ENCODE data around the gene LENG8. TPM values are rescaled to one million over a fixed set of nuclear protein-coding genes. Genes with fewer than 3 reads are reported as not detected.
A peak's percentile ranks its signal among the peaks of the same experiment; 100 is the strongest.
"Not testable (repeated sequence)": the region's sequence is repeated elsewhere in the genome, so short reads cannot be mapped to it uniquely, and the experiment has no call there.

The LENG8 gene
- total RNA-seq, 1 donor from 2014 or later: 193 TPM

GRCh38 chr19:54465426-54466109, 16.6 kb downstream of the LENG8 start:
- Histone ChIP-seq H3K9ac (ENCODE audit: low read length) (no peak overlapping the region), H4K20me1 (ENCODE audit: insufficient read depth, low read length) (peaks cover 17% of the 10 kb centered on the region), H3K27me3 (ENCODE audit: insufficient read depth, low read length) (peaks cover 5% of the 10 kb centered on the region), H3K36me3 (ENCODE audit: insufficient read depth, low read length) (peaks cover 2% of the 10 kb centered on the region), H3K9me3 (ENCODE audit: insufficient read depth, low read depth, low read length) (no peaks in the 10 kb centered on the region), H3K27ac (ENCODE audit: low read depth, low read length) (no peak overlapping the region), H3K4me3 (ENCODE audit: insufficient read depth, low read depth, low read length) (no peak overlapping the region), H2AFZ (ENCODE audit: low read depth, low read length) (no peak overlapping the region), H3K4me2 (ENCODE audit: low read length) (no peak overlapping the region), H3K4me1 (ENCODE audit: insufficient read depth, low read length) (peaks cover 25% of the 10 kb centered on the region), H3K79me2 (ENCODE audit: insufficient read depth, low read length) (peaks cover 13% of the 10 kb centered on the region)
- Mint-ChIP-seq H3K9me3 (ENCODE audit: unreplicated experiment) (no peaks in the 10 kb centered on the region), H3K36me3 (ENCODE audit: low read depth, unreplicated experiment) (peaks cover 10% of the 10 kb centered on the region), H3K4me3 (ENCODE audit: unreplicated experiment) (peak overlapping the region; percentile 57), H3K4me1 (ENCODE audit: low read depth, unreplicated experiment) (peaks cover 16% of the 10 kb centered on the region), H3K27me3 (ENCODE audit: low read depth, unreplicated experiment) (no peaks in the 10 kb centered on the region), H3K27ac (ENCODE audit: unreplicated experiment) (peak overlapping the region; percentile 53)
- DNase-seq (ENCODE audit: low read depth): no peak
- TF ChIP-seq CTCF (IDR thresholded peaks at IDR 0.05; ENCODE audit: insufficient read depth, low read depth, low read length) (no peak), EZH2 (IDR thresholded peaks at IDR 0.05; ENCODE audit: insufficient read depth, low read length) (no peak)
- no peak for FAIRE-seq

DNA sequence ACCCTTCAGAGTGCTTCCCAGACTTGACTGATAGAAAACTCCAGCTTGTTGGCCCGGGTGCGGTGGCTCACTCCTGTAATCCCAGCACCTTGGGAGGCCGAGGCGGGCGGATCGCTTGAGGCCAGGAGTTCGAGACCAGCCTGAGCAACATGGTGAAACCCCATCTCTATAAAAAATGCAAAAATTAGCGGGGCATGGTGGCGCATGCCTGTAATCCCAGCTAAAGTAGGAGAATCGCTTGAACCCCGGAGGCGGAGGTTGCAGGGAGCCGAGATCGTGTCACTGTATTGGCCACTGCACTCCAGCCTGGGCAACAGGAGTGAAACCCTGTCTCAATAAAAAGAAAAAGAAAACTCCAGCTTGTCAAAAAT, 17.1 kb downstream of the LENG8 start:
- not testable (repeated sequence) for FAIRE-seq; H2AFZ ChIP-seq (ENCODE audit: low read depth, low read length); H3K4me2 ChIP-seq (ENCODE audit: low read length); H3K4me3 ChIP-seq (ENCODE audit: insufficient read depth, low read depth, low read length); H3K9ac ChIP-seq (ENCODE audit: low read length); H3K27me3 Mint-ChIP-seq (ENCODE audit: low read depth, unreplicated experiment); H3K9me3 ChIP-seq (ENCODE audit: insufficient read depth, low read depth, low read length); H3K36me3 ChIP-seq (ENCODE audit: insufficient read depth, low read length); H3K9me3 Mint-ChIP-seq (ENCODE audit: unreplicated experiment); H3K27ac ChIP-seq (ENCODE audit: low read depth, low read length); DNase-seq (ENCODE audit: low read depth); H3K27ac Mint-ChIP-seq (ENCODE audit: unreplicated experiment)
- H3K4me1 Mint-ChIP-seq (ENCODE audit: low read depth, unreplicated experiment): peaks cover 19% of the 10 kb centered on the region
- peaks cover 10% of the 10 kb centered on the region for H3K27me3 ChIP-seq (ENCODE audit: insufficient read depth, low read length)
- peaks cover 13% of the 10 kb centered on the region for H3K79me2 ChIP-seq (ENCODE audit: insufficient read depth, low read length)
- H3K4me3 Mint-ChIP-seq (ENCODE audit: unreplicated experiment): peak overlapping the region; percentile 54
- peaks cover 30% of the 10 kb centered on the region for H3K4me1 ChIP-seq (ENCODE audit: insufficient read depth, low read length)
- H3K36me3 Mint-ChIP-seq (ENCODE audit: low read depth, unreplicated experiment): peaks cover 10% of the 10 kb centered on the region
- H4K20me1 ChIP-seq (ENCODE audit: insufficient read depth, low read length): peaks cover 13% of the 10 kb centered on the region

DNA sequence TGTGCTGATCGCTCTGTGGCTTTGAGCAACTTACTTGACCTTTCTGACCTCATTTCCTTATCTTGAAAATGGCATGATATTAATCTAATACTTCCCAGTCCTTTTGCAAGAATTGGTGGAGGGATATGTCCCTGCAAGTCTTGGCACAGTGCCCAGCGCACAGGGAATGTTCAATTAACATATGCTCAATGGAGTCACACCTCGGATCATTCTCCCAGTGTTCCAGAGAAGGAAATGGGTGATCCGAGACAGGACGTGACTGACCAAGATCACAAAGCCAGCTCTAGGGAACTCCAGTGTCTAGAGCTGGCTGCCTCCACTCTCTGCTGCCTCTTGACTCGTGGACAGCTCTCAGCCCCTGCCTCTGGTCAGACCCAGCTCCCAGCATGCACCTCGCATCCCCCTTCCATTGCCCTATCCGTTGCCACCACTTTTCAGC, 20.5 kb downstream of the LENG8 start:
- peaks cover 18% of the 10 kb centered on the region for H3K4me1 ChIP-seq (ENCODE audit: insufficient read depth, low read length)
- H3K27me3 ChIP-seq (ENCODE audit: insufficient read depth, low read length): peaks cover 13% of the 10 kb centered on the region
- H3K9me3 ChIP-seq (ENCODE audit: insufficient read depth, low read depth, low read length): no peaks in the 10 kb centered on the region
- Mint-ChIP-seq H3K27ac (ENCODE audit: unreplicated experiment) (no peak overlapping the region), H3K27me3 (ENCODE audit: low read depth, unreplicated experiment) (no peaks in the 10 kb centered on the region), H3K4me1 (ENCODE audit: low read depth, unreplicated experiment) (peaks cover 18% of the 10 kb centered on the region), H3K36me3 (ENCODE audit: low read depth, unreplicated experiment) (peaks cover 8% of the 10 kb centered on the region), H3K9me3 (ENCODE audit: unreplicated experiment) (no peaks in the 10 kb centered on the region), H3K4me3 (ENCODE audit: unreplicated experiment) (peak overlapping the region; percentile 79)
- DNase-seq (ENCODE audit: low read depth) (no peak), FAIRE-seq (no peak)
- H3K9ac ChIP-seq (ENCODE audit: low read length): no peak overlapping the region
- H4K20me1 ChIP-seq (ENCODE audit: insufficient read depth, low read length): no peaks in the 10 kb centered on the region
- H2AFZ ChIP-seq (ENCODE audit: low read depth, low read length): no peak overlapping the region
- H3K4me2 ChIP-seq (ENCODE audit: low read length): no peak overlapping the region
- no peaks in the 10 kb centered on the region for H3K79me2 ChIP-seq (ENCODE audit: insufficient read depth, low read length)
- no peaks in the 10 kb centered on the region for H3K36me3 ChIP-seq (ENCODE audit: insufficient read depth, low read length)
- no peak overlapping the region for H3K27ac ChIP-seq (ENCODE audit: low read depth, low read length)
- TF ChIP-seq EZH2 (IDR thresholded peaks at IDR 0.05; ENCODE audit: insufficient read depth, low read length): no peak
- TF ChIP-seq CTCF (IDR thresholded peaks at IDR 0.05; ENCODE audit: insufficient read depth, low read depth, low read length): no peak
- H3K4me3 ChIP-seq (ENCODE audit: insufficient read depth, low read depth, low read length): no peak overlapping the region

Measured in astrocyte (in vitro differentiated cells and primary cell).